Endothelial cell of umbilical vein (primary cell): ENCODE results near the gene MMS22L.

Source experiments
- EZH2 ChIP-seq: IDR thresholded peaks from 2 replicates; pipeline ENCODE4 v1.6.1; 2012; ENCODE audit warnings: borderline replicate concordance, low read depth, mild to moderate bottlenecking, moderate library complexity, low read length, inconsistent platforms; ENCODE audit not compliant: severe bottlenecking
- JUN ChIP-seq: IDR thresholded peaks from 2 replicates; pipeline ENCODE4 v1.6.1; 2011; ENCODE audit warnings: borderline replicate concordance, low read depth; ENCODE audit not compliant: insufficient read length, insufficient read depth
- POLR2A ChIP-seq: IDR thresholded peaks from 2 replicates; pipeline ENCODE4 v1.6.1; 2012; ENCODE audit warnings: low read depth, mild to moderate bottlenecking, control low read depth, low read length
- TF ChIP-seq, protein P1 (sequence below), 2 donors: IDR thresholded peaks; 1 replicate in 1 of 2; 2 replicates in 1 of 2; pipeline ENCODE4 v1.5.1; 2011; ENCODE audit warnings: low read length in 2 of 2, mild to moderate bottlenecking in 2 of 2, moderate library complexity in 2 of 2, control low read depth in 1 of 2, inconsistent platforms in 1 of 2, low read depth in 1 of 2; ENCODE audit not compliant: insufficient read depth in 1 of 2; ENCODE audit errors: extremely low read depth in 1 of 2

DNA sequence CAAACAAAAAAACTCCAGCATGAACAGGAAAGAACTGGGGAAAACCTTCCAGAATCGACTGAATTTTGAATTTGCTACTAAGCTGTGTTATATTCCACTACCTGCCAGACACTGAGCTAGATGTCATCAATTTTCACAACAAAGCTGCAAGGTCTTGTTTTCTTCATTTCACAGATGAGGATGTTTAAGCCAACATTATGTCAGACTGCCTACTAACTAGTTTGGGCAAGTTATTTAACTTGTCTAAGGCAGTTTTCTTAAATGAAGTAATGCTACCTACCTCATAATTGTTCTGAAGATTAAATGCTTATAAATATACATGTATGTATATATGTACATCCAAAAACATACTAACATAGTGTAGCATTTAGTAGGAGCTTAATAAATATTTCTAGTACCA lies 144.4 kb downstream of the MMS22L start:
- TF ChIP-seq, protein P1, sequence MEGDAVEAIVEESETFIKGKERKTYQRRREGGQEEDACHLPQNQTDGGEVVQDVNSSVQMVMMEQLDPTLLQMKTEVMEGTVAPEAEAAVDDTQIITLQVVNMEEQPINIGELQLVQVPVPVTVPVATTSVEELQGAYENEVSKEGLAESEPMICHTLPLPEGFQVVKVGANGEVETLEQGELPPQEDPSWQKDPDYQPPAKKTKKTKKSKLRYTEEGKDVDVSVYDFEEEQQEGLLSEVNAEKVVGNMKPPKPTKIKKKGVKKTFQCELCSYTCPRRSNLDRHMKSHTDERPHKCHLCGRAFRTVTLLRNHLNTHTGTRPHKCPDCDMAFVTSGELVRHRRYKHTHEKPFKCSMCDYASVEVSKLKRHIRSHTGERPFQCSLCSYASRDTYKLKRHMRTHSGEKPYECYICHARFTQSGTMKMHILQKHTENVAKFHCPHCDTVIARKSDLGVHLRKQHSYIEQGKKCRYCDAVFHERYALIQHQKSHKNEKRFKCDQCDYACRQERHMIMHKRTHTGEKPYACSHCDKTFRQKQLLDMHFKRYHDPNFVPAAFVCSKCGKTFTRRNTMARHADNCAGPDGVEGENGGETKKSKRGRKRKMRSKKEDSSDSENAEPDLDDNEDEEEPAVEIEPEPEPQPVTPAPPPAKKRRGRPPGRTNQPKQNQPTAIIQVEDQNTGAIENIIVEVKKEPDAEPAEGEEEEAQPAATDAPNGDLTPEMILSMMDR (IDR thresholded peaks at IDR 0.05; ENCODE audit: extremely low read depth in 1 of 2, insufficient read depth in 1 of 2, low read depth in 1 of 2, low read length in 2 of 2) = no peak
- TF ChIP-seq POLR2A (no peak), EZH2 (no peak), JUN (no peak)
